IPS DF 4.7 (cell line): ENCODE measurements around the gene GPC2.
"Not testable (repeated sequence)": the region's sequence is repeated elsewhere in the genome, so short reads cannot be mapped to it uniquely, and the experiment has no call there.

Experiments
- DNase-seq: peaks from one replicate; pipeline ENCODE4 v3.0.0-alpha.2; 2013; ENCODE audit warnings: low spot score; ENCODE audit errors: extremely low read depth

Gene GPC2

GRCh38 chr7:100200693-100201092 is 23.5 kb upstream of the GPC2 start:
- no peak for DNase-seq

GRCh38 chr7:100198266-100198665 is 21.1 kb upstream of the GPC2 start:
- no peak for DNase-seq

- not testable (repeated sequence) for DNase-seq
These were observed 18.7 kb upstream of the GPC2 start for GRCh38 chr7:100195901-100196322.

GRCh38 chr7:100195222-100195621 is 18.0 kb upstream of the GPC2 start:
- no peak for DNase-seq

- no peak for DNase-seq
These were observed 15.8 kb upstream of the GPC2 start for GRCh38 chr7:100192969-100193368.

GRCh38 chr7:100192281-100192862 is 15.2 kb upstream of the GPC2 start:
- DNase-seq: not testable (repeated sequence)

GRCh38 chr7:100191775-100192174 is 14.6 kb upstream of the GPC2 start:
- DNase-seq: no peak

- DNase-seq: no peak
These were observed 13.0 kb upstream of the GPC2 start for GRCh38 chr7:100190048-100190711.

GRCh38 chr7:100189061-100189460 is 11.9 kb upstream of the GPC2 start:
- no peak for DNase-seq

GRCh38 chr7:100185726-100186125 is 8.5 kb upstream of the GPC2 start:
- no peak for DNase-seq

GRCh38 chr7:100183090-100183489 is 5.9 kb upstream of the GPC2 start:
- DNase-seq: not testable (repeated sequence)

- DNase-seq: not testable (repeated sequence)
These were observed 5.4 kb upstream of the GPC2 start for GRCh38 chr7:100182616-100183015.

- not testable (repeated sequence) for DNase-seq
These were observed 2.9 kb upstream of the GPC2 start for GRCh38 chr7:100180084-100180483.

GRCh38 chr7:100176096-100177044 is 811 bp downstream of the GPC2 start:
- DNase-seq: no peak

GRCh38 chr7:100175296-100175935 is 1.8 kb downstream of the GPC2 start:
- no peak for DNase-seq

GRCh38 chr7:100174582-100174981 is 2.6 kb downstream of the GPC2 start:
- DNase-seq: no peak

GRCh38 chr7:100173806-100174495 is 3.2 kb downstream of the GPC2 start:
- no peak for DNase-seq

- no peak for DNase-seq
These were observed 5.3 kb downstream of the GPC2 start for GRCh38 chr7:100171840-100172239.

GRCh38 chr7:100171087-100171681 is 6.0 kb downstream of the GPC2 start:
- DNase-seq: no peak

- no peak for DNase-seq
These were observed 6.9 kb downstream of the GPC2 start for GRCh38 chr7:100170101-100170897.
